IPS-15b (cell line): ENCODE measurements around the gene GNPAT.

Experiments used
- H3K27me3 ChIP-seq: one replicate; pipeline ENCODE4 v1.6.1; 2013; ENCODE audit warnings: low read length; ENCODE audit not compliant: control insufficient read depth, insufficient read depth
- H3K36me3 ChIP-seq: one replicate; pipeline ENCODE4 v1.6.1; 2013; ENCODE audit warnings: low read length; ENCODE audit not compliant: control insufficient read depth, insufficient read depth
- H3K4me1 ChIP-seq: one replicate; pipeline ENCODE4 v1.6.1; 2013; ENCODE audit warnings: mild to moderate bottlenecking, low read length; ENCODE audit not compliant: control insufficient read depth, insufficient read depth
- H3K4me3 ChIP-seq: one replicate; pipeline ENCODE4 v1.5.1; 2013; ENCODE audit warnings: low read depth, low read length
- H3K9ac ChIP-seq: one replicate; pipeline ENCODE4 v1.6.1; 2013; ENCODE audit warnings: low read depth, mild to moderate bottlenecking, low read length
- H3K9me3 ChIP-seq: one replicate; pipeline ENCODE4 v1.6.1; 2013; ENCODE audit warnings: mild to moderate bottlenecking, low read length; ENCODE audit not compliant: control insufficient read depth, insufficient read depth

The GNPAT gene

DNA sequence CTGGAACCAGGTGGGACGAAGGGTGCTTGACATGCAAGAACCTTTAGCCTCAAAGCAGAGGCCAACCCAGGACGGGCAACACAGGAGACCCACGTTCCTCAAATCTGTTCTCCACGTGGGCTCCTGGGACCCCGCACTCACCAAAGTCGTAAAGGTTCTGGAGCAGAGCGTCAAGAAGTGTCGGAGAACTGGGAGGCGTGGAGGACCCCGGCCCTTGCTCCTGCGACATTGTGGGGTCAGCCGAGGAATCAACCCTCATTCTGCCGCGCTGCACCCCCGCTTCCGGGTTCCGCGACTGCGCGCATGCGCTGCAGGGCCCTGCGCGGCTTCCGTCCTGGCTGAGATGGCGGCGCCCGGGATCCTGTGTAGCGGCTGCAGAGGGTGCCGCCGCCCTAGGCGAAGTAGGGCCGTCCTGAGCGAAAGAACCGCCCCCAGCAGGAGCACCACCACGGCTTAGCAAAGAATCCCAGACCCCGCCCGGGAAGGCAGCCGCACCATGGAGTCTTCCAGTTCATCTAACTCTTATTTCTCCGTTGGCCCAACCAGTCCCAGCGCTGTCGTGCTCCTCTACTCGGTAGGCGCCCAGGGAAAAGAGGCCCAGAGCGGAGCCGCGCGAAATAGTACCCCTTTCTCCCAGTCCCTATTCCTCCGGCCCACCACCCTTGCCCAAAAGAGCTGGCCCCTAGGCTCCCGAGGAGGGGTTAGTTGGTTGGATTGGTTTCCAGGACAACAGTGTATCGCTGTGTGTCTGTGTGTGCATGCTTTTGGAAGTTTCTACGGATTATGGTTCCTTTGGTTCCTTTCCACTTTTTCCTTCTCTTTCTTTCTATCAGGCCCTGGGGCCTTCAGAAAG, at the start of gene GNPAT:
Gene GNPAT (plus strand): TSS at position 330 of the 853 bp plus-strand sequence. CDS start 167 bp downstream, at position 497.
- H3K9me3 ChIP-seq: no peaks in the 10 kb centered on the region
- H3K4me1 ChIP-seq: no peaks in the 10 kb centered on the region
- H3K27me3 ChIP-seq: no peaks in the 10 kb centered on the region

DNA sequence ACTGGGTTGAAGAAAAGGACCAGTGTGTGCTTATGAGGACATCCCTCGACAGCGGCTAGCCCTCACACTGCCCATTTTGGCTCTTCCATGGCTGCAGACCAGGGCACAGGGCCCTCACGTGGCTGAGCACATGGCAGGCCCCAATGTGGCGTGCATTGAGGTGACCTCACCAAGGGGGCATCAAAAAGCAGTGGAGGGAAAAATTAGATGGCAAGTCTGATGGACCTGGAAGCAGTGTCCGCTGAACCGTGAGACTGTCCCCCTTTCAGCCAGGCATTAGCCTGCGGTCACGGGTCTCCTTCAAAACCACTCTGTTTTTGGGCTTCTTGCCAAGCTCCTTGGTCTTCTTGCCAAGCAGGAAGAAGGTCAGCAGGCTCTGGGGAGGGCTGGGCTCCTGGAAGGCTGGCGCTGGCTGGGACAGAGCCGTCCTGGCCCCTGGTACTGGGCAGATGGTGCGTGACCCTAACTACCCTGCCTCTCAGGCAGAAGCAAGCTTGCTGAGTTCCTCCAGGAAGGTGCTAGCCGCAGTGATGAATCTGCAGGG, 48.3 kb upstream of the GNPAT start:
- Histone ChIP-seq H3K9me3 (no peaks in the 10 kb centered on the region), H3K36me3 (no peaks in the 10 kb centered on the region), H3K9ac (no peak overlapping the region), H3K27me3 (no peaks in the 10 kb centered on the region), H3K4me1 (no peaks in the 10 kb centered on the region), H3K4me3 (no peak overlapping the region)

More for the DNA sequence above, at the start of gene GNPAT:
- peak within 1 kb of the TSS; percentile 85 for H3K4me3 ChIP-seq
- no peaks in the 10 kb centered on the region for H3K36me3 ChIP-seq
- H3K9ac ChIP-seq: peak within 1 kb of the TSS; percentile 54

DNA sequence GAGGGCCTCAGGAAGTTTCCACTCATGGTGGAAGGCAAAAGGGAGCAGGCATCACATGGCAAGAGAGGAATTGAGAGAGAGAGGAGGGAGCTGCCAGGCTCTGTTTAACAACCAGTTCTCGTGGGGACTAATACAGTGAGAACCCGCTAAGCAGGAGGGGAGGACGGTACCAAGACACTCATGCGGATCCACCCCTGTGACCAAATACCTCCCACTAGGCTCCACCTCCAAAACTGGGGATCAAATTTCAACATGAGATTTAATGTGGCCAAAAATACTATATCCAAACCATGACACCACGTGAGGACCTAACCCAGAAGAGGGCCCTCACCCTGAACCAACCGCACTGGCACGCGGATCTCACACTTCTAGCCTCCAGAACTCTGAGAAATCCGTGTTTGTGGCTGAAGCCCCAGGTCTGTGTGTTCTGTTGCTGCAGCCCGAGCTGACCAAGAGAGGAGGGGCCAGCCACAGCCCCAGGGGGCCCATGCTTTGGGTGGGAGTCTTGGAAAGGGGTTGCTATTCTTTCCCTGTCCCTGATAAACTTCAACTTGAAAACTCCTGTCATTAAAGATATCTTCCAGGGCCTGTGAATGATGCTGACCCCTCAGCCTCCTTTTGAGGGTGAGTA, 47.2 kb upstream of the GNPAT start:
- Histone ChIP-seq H3K9ac (no peak overlapping the region), H3K4me3 (no peak overlapping the region), H3K9me3 (no peaks in the 10 kb centered on the region), H3K36me3 (no peaks in the 10 kb centered on the region), H3K27me3 (no peaks in the 10 kb centered on the region), H3K4me1 (no peaks in the 10 kb centered on the region)

DNA sequence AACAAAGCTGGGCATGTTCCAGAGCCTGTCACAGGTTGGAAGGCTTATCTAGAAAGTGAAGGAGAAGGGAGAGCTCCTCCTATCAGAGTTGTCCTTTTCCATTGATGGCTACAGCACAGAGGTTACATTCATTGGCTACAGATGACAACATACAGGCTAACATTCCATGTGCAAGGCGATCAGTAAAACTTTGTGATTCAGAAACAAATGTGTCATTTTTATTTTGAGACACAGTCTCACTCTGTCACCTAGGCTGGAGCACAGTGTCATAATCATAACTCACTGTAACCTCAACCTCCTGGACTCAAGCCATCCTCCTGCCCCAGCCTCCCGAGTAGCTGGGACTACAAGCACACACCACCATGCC, 46.6 kb upstream of the GNPAT start:
- Histone ChIP-seq H3K4me3 (no peak overlapping the region), H3K4me1 (no peaks in the 10 kb centered on the region), H3K9ac (no peak overlapping the region), H3K36me3 (no peaks in the 10 kb centered on the region), H3K9me3 (no peaks in the 10 kb centered on the region), H3K27me3 (peaks cover 2% of the 10 kb centered on the region)

DNA sequence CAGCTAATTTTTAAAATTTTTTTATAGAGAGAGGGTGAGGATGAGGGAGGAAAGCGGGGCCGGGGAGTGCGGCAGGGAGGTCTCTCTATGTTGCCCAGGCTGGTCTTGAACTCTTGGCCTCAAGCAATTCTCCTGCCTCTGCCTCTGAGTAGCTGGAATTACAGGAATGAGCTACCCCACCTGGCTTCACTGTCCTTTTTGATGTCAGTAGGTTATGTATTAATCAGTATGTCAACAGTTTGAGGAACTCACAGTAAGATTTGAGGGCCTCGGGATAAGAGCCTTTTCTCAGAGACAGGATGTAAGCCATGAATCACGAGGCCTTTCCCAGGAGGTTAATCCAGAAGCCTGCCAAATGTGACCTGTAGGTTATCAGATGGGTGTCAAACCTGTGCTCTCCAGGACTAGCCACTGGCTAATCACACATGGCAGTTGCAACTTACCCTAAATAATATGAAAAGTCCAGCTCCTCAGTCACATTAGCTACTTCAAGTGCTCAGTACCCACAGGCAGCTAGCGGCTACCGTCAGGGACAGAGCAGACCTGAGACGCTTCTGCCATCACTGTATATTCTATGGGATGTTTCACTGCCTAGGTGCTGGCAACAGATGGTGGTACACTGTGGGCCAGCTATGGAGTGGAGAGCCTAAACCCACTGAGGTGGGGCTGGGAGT, 46.0 kb upstream of the GNPAT start:
- Histone ChIP-seq H3K27me3 (peaks cover 2% of the 10 kb centered on the region), H3K36me3 (no peaks in the 10 kb centered on the region), H3K9me3 (no peaks in the 10 kb centered on the region), H3K9ac (no peak overlapping the region), H3K4me3 (no peak overlapping the region), H3K4me1 (no peaks in the 10 kb centered on the region)

DNA sequence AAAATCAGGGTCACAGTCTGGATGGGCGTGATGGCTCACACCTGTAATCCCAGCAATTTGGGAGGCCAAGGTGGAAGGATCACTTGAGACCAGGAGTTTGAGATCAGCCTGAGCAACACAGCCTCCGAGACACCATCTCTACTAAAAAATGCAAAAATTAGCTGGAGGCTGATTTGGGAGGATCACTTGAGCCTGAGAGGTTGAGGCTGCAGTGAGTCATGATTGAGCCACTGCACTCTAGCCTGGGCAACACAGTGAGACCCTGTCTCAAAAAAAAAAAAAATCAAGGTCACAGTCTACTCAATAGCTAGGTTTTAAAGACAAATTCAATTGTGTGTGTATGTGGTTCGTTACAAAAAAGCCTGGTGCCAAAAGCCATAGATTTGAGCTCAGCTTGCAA, 44.7 kb upstream of the GNPAT start:
- no peaks in the 10 kb centered on the region for H3K36me3 ChIP-seq
- H3K9ac ChIP-seq: no peak overlapping the region
- H3K4me3 ChIP-seq: no peak overlapping the region
- no peaks in the 10 kb centered on the region for H3K4me1 ChIP-seq
- peaks cover 2% of the 10 kb centered on the region for H3K27me3 ChIP-seq
- H3K9me3 ChIP-seq: no peaks in the 10 kb centered on the region

DNA sequence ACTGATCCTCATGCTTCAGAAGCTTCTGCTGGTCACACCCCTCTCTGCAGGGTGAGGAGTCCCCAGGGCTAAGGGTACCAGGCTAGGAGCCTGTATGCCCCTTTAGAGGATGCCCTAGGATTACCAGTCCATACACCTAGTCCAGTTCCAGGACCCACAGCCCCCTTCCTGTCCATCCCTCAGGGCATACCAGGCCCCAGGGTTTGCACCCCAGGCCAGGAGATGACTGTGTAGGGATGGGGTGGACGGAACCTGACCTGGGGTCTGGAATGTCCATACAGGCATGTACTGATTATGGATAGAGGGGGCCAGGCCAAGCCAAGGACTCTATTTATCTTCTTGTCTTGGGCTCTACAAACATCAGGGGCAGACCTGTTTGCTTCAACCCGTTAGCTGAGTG, 44.3 kb upstream of the GNPAT start:
- H3K4me3 ChIP-seq: no peak overlapping the region
- H3K27me3 ChIP-seq: peaks cover 2% of the 10 kb centered on the region
- no peak overlapping the region for H3K9ac ChIP-seq
- H3K9me3 ChIP-seq: no peaks in the 10 kb centered on the region
- H3K36me3 ChIP-seq: no peaks in the 10 kb centered on the region
- no peaks in the 10 kb centered on the region for H3K4me1 ChIP-seq

DNA sequence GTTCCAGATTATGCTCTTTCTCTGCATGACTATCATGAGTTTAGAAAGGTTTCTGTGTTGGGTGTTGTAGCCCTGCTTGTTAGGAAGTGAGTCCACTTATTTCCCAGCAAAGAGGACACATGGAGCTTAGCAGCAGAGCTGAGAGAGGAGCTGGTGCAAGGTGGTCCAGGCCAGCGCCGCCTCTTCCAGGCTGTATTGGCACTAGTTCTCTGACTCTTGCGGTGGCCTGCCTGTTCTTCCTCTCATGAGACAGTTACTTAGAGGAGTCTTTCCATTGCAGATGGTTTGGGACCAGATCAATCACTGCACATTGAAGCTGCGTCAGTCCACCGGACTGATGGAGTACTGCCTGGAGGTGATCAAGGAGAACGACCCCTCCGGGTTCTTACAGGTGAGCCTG, 41.1 kb upstream of the GNPAT start:
- Histone ChIP-seq H3K9me3 (no peaks in the 10 kb centered on the region), H3K4me1 (no peaks in the 10 kb centered on the region), H3K27me3 (peaks cover 14% of the 10 kb centered on the region), H3K36me3 (no peaks in the 10 kb centered on the region), H3K4me3 (no peak overlapping the region), H3K9ac (no peak overlapping the region)

DNA sequence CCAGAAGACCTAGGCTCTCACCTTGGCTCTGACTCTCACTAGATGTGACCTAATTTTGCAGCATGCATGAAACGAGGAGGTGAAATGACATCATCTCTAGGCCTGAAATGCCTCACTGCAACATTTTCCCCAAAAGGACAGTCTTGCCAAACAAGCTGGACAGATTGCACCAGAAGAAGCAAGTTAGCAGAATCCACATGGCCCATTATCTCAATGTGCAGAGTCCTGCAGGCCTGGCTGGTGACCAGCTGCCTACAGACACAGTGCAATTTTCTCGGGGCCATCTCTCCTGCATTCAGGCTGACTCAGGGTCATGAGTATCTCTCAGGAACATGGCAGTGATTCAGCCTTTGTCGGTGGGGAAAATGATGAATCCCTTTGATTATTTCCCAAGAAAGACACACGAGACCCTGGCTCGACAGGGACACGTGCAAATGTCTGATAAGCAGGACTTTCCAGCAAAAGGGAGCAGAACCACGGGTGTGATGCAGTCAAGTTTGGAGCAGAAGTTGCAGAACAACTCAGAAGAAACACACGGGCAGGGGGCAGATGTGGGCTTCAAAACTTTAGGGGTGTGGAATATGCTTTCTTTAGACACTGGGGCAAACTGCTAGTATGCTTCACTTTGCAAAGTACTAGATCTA, 40.5 kb upstream of the GNPAT start:
- no peaks in the 10 kb centered on the region for H3K9me3 ChIP-seq
- no peak overlapping the region for H3K9ac ChIP-seq
- no peak overlapping the region for H3K4me3 ChIP-seq
- peaks cover 14% of the 10 kb centered on the region for H3K27me3 ChIP-seq
- no peaks in the 10 kb centered on the region for H3K36me3 ChIP-seq
- no peaks in the 10 kb centered on the region for H3K4me1 ChIP-seq

DNA sequence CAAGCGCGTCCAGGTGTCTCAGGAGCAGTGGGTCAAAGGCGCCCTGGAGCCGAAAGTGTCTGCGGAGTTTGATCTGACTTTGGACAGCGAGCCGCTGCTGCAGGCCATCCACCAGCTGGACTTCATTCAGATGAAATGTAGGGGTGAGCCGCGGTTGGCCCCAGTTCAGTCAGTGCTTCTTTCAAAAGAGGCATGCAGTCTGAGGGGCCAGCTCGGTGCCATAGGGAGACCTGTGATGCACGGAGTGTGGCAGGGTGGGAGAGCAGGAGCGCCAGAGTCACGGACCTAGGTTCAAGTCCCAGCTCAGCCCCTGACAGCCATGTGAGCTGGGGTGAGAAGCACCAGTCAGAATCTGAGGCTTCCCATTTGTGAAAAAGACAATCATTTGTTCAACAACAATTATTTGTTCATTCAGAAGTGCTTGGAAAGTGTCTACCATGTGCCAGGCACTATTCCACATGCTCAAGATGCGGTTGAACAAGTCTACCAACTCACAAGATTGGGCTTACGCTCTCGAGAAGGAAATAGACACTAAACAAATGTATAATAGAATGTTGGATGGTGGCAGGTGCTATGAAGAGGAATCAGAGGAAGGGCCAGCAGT, 39.5 kb upstream of the GNPAT start:
- no peaks in the 10 kb centered on the region for H3K4me1 ChIP-seq
- H3K9me3 ChIP-seq: no peaks in the 10 kb centered on the region
- H3K9ac ChIP-seq: no peak overlapping the region
- no peaks in the 10 kb centered on the region for H3K36me3 ChIP-seq
- H3K4me3 ChIP-seq: no peak overlapping the region
- peaks cover 14% of the 10 kb centered on the region for H3K27me3 ChIP-seq

DNA sequence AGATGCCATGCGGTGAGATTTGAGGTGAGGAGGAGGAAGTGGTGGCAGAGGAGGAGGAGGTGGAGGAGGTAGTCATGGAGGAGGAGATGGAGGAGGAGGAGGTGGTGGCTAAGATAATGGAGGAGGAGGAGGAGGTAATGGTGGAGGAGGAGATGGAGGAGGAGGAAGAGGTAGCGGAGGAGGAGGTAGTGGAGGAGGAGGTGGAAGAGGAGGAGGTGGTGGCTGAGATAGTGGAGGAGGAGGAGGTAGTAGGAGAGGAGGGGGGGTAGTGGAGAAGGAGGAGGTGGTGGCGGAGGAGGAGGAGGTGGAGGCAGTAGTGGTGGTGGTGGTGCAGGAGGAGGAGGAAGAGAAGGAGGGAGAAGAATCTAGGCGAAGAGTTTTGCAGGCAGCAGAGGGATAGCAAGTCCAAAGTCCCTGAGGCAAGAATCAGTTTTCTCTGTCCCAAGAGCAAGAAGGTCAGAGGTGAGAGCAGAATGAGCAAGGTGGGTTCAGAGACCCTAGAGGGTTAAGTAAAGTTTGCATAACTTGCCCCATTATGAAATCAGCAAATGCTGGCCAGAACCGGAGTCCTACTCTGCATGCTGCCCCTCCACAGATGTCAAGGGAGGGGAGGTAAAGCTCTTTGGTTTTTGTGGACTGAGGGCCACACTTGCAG, 38.9 kb upstream of the GNPAT start:
- Histone ChIP-seq H3K4me3 (no peak overlapping the region), H3K4me1 (no peaks in the 10 kb centered on the region), H3K27me3 (peaks cover 14% of the 10 kb centered on the region), H3K9me3 (no peaks in the 10 kb centered on the region), H3K36me3 (no peaks in the 10 kb centered on the region), H3K9ac (no peak overlapping the region)
